Neuronal stem cell (in vitro differentiated cells): Measurements from ENCODE around the gene BRPF1. TPM values are rescaled to one million over a fixed set of nuclear protein-coding genes. Genes with fewer than 3 reads are reported as not detected.

ENCODE experiments used
- DNase-seq: peaks from one replicate; pipeline ENCODE4 v3.0.0-alpha.2; 2013; ENCODE audit warnings: low spot score
- H2AFZ ChIP-seq: one replicate; pipeline ENCODE4 v1.6.1; 2013; ENCODE audit warnings: mild to moderate bottlenecking, low read length, inconsistent platforms
- H2AK5ac ChIP-seq: 2 replicates; pipeline ENCODE4 v1.6.1; 2013; ENCODE audit warnings: low read depth, mild to moderate bottlenecking, inconsistent platforms, low read length, moderate library complexity, mixed read lengths
- H2BK120ac ChIP-seq: 2 replicates; pipeline ENCODE4 v1.6.1; 2013; ENCODE audit warnings: low read depth, mild to moderate bottlenecking, inconsistent platforms, low read length, moderate library complexity, mixed read lengths
- H2BK12ac ChIP-seq: one replicate; pipeline ENCODE4 v1.6.1; 2013; ENCODE audit warnings: low read length, inconsistent platforms
- H2BK15ac ChIP-seq: 2 replicates; pipeline ENCODE4 v1.6.1; 2013; ENCODE audit warnings: mild to moderate bottlenecking, low read length, inconsistent platforms, mixed read lengths
- H2BK5ac ChIP-seq: one replicate; pipeline ENCODE4 v1.6.1; 2013; ENCODE audit warnings: inconsistent platforms, mild to moderate bottlenecking, low read length, moderate library complexity
- H3K14ac ChIP-seq: one replicate; pipeline ENCODE4 v1.6.1; 2013; ENCODE audit warnings: low read length, inconsistent platforms
- H3K18ac ChIP-seq: 2 replicates; pipeline ENCODE4 v1.6.1; 2013; ENCODE audit warnings: low read length, inconsistent platforms
- H3K23ac ChIP-seq: 2 replicates; pipeline ENCODE4 v1.6.1; 2013; ENCODE audit warnings: low read depth, mild to moderate bottlenecking, mixed read lengths, low read length, inconsistent platforms; ENCODE audit not compliant: poor library complexity
- H3K27ac ChIP-seq: replicated peaks from 3 replicates; pipeline ENCODE4 v1.5.1; 2013; ENCODE audit warnings: low read length, inconsistent platforms
- H3K27me3 ChIP-seq, 3 experiments: 2 replicates each; pipeline ENCODE4 v1.6.1; 2013; ENCODE audit warnings: low read length in 3 of 3, mild to moderate bottlenecking in 2 of 3, inconsistent platforms in 1 of 3, low read depth in 1 of 3, mixed read lengths in 1 of 3, moderate library complexity in 1 of 3; ENCODE audit not compliant: control insufficient read depth in 3 of 3, insufficient read depth in 3 of 3
- H3K36me3 ChIP-seq, 2 donors: replicated peaks in 1 of 2; 2 replicates each; pipeline ENCODE4 v1.6.1; 2013; ENCODE audit warnings: low read length in 2 of 2; ENCODE audit not compliant: control insufficient read depth in 2 of 2, insufficient read depth in 2 of 2
- H3K4ac ChIP-seq: 2 replicates; pipeline ENCODE4 v1.6.1; 2013; ENCODE audit warnings: inconsistent platforms, mild to moderate bottlenecking, low read length, moderate library complexity
- H3K4me1 ChIP-seq, 2 donors: 1 replicate in 1 of 2; 2 replicates in 1 of 2; pipeline ENCODE4 v1.6.1; 2013; ENCODE audit warnings: low read length in 2 of 2, low read depth in 1 of 2; ENCODE audit not compliant: control insufficient read depth in 2 of 2, insufficient read depth in 1 of 2
- H3K4me2 ChIP-seq: one replicate; pipeline ENCODE4 v1.6.1; 2013; ENCODE audit warnings: mild to moderate bottlenecking, low read length, inconsistent platforms; ENCODE audit not compliant: insufficient read depth, poor library complexity, severe bottlenecking
- H3K4me3 ChIP-seq, 2 donors: 2 replicates each; pipeline ENCODE4 v1.5.1; 2013; ENCODE audit warnings: low read length in 2 of 2, mild to moderate bottlenecking in 2 of 2, inconsistent platforms in 1 of 2, moderate library complexity in 1 of 2
- H3K79me1 ChIP-seq: one replicate; pipeline ENCODE4 v1.6.1; 2013; ENCODE audit warnings: low read depth, mild to moderate bottlenecking, inconsistent platforms, low read length, moderate library complexity
- H3K9ac ChIP-seq: one replicate; pipeline ENCODE4 v1.6.1; 2013; ENCODE audit warnings: mild to moderate bottlenecking, low read depth, low read length, inconsistent platforms; ENCODE audit not compliant: poor library complexity
- H3K9me3 ChIP-seq, 2 donors: replicated peaks in 1 of 2; 2 replicates each; pipeline versions ENCODE3 to v1.6.1; 2013; ENCODE audit warnings: low read length in 2 of 2, mild to moderate bottlenecking in 2 of 2, inconsistent platforms in 1 of 2, low read depth in 1 of 2, mixed read lengths in 1 of 2, moderate library complexity in 1 of 2; ENCODE audit not compliant: control insufficient read depth in 2 of 2, insufficient read depth in 1 of 2
- H4K8ac ChIP-seq: one replicate; pipeline ENCODE4 v1.6.1; 2013; ENCODE audit warnings: low read depth, mild to moderate bottlenecking, inconsistent platforms, low read length, moderate library complexity
- H4K91ac ChIP-seq: one replicate; pipeline ENCODE4 v1.6.1; 2013; ENCODE audit warnings: low read length, low read depth, mild to moderate bottlenecking, inconsistent platforms; ENCODE audit not compliant: poor library complexity
- WGBS, 2 donors: extraction: QIAGEN DNeasy Blood & Tissue Kit; methylation state at CpG; one replicate each; pipeline ENCODE4 v1.1.7; 2013; ENCODE audit warnings: missing lambda C conversion rate in 2 of 2, mixed read lengths in 1 of 2; ENCODE audit not compliant: insufficient read length in 2 of 2, insufficient replicate concordance in 1 of 2; ENCODE audit errors: extremely low coverage in 2 of 2; 5-methylcytosine and 5-hydroxymethylcytosine counted together
- polyA plus RNA-seq, 2 experiments: library from polyadenylated mRNA; stranded (reverse); fragments of 200-250 nt; gene quantifications; one replicate each; pipeline ENCODE4 v1.2.3, GENCODE V29; 2013

The BRPF1 gene
- polyA plus RNA-seq (2013, experiment 1 of 2): 8.1 TPM
- polyA plus RNA-seq (2013, experiment 2 of 2): 8.2 TPM

GRCh38 chr3:9731206-9732079, at the start of gene BRPF1:
TSS of gene BRPF1 (plus strand) at chr3:9731735. CDS start at chr3:9734141, 2,406 bp downstream.
- Histone ChIP-seq H3K4ac (no peak within 1 kb of the TSS), H3K27ac (peak within 1 kb of the TSS; percentile 93), H3K9ac (peak within 1 kb of the TSS; percentile 95), H2BK12ac (peak within 1 kb of the TSS; percentile 42), H2BK15ac (no peak within 1 kb of the TSS), H3K14ac (peak within 1 kb of the TSS; percentile 79), H3K23ac (peak within 1 kb of the TSS; percentile 80), H3K79me1 (peaks cover 16% of the 10 kb centered on the region), H4K8ac (peak within 1 kb of the TSS; percentile 53), H2AFZ (peak within 1 kb of the TSS; percentile 100), H3K36me3 (peaks cover 16 to 35% of the 10 kb centered on the region in 2 donors), H3K9me3 (no peaks in the 10 kb centered on the region), H3K27me3 (peaks cover 0 to 4% (median 0%) of the 10 kb centered on the region in 3 experiments), H2BK120ac (no peak within 1 kb of the TSS), H2BK5ac (no peak within 1 kb of the TSS), H3K4me2 (peak within 1 kb of the TSS; percentile 95), H2AK5ac (peak within 1 kb of the TSS; percentile 70), H3K4me1 (peaks cover 7 to 12% of the 10 kb centered on the region in 2 donors), H3K18ac (peak within 1 kb of the TSS; percentile 97), H3K4me3 (peak within 1 kb of the TSS; percentile 93 to 98), H4K91ac (no peak within 1 kb of the TSS)
- DNase-seq: peak; percentile 99
- no CpG with 5 or more reads among the region's 88 CpGs for WGBS, 2 donors

GRCh38 chr3:9682096-9682495, 49.4 kb upstream of the BRPF1 start:
- H3K36me3 ChIP-seq: peaks cover 39 to 92% of the 10 kb centered on the region in 2 donors
- no peak overlapping the region for H3K14ac ChIP-seq
- no peak overlapping the region for H2AK5ac ChIP-seq
- H3K4me2 ChIP-seq: no peak overlapping the region
- no peak overlapping the region for H3K27ac ChIP-seq
- H3K4ac ChIP-seq: no peak overlapping the region
- H4K91ac ChIP-seq: no peak overlapping the region
- H3K4me3 ChIP-seq: no peak overlapping the region
- no peak overlapping the region for H2AFZ ChIP-seq
- no peaks in the 10 kb centered on the region for H3K79me1 ChIP-seq
- H3K18ac ChIP-seq: no peak overlapping the region
- no peak overlapping the region for H2BK15ac ChIP-seq
- no peak overlapping the region for H2BK120ac ChIP-seq
- no peaks in the 10 kb centered on the region for H3K4me1 ChIP-seq
- H2BK12ac ChIP-seq: no peak overlapping the region
- H2BK5ac ChIP-seq: no peak overlapping the region
- H3K9ac ChIP-seq: no peak overlapping the region
- H3K9me3 ChIP-seq: no peaks in the 10 kb centered on the region
- H3K27me3 ChIP-seq: no peaks in the 10 kb centered on the region
- WGBS, 2 donors: no CpG with 5 or more reads among the region's 6 CpGs
- H4K8ac ChIP-seq: no peak overlapping the region
- no peak for DNase-seq
- peak overlapping the region; percentile 47 for H3K23ac ChIP-seq

- no peak overlapping the region for H2BK15ac ChIP-seq
- no peaks in the 10 kb centered on the region for H3K27me3 ChIP-seq
- H3K14ac ChIP-seq: no peak overlapping the region
- no peak overlapping the region for H3K4me3 ChIP-seq
- H2BK120ac ChIP-seq: no peak overlapping the region
- H3K4me1 ChIP-seq: no peaks in the 10 kb centered on the region
- H2BK12ac ChIP-seq: no peak overlapping the region
- H3K79me1 ChIP-seq: no peaks in the 10 kb centered on the region
- DNase-seq: no peak
- no CpG with 5 or more reads among the region's 3 CpGs for WGBS, 2 donors
- H3K4me2 ChIP-seq: no peak overlapping the region
- H3K36me3 ChIP-seq: peaks cover 39 to 91% of the 10 kb centered on the region in 2 donors
- H3K9ac ChIP-seq: no peak overlapping the region
- no peak overlapping the region for H3K18ac ChIP-seq
- no peak overlapping the region for H4K91ac ChIP-seq
- no peak overlapping the region for H2AFZ ChIP-seq
- no peak overlapping the region for H4K8ac ChIP-seq
- H3K23ac ChIP-seq: no peak overlapping the region
- H3K9me3 ChIP-seq: no peaks in the 10 kb centered on the region
- no peak overlapping the region for H2BK5ac ChIP-seq
- no peak overlapping the region for H3K27ac ChIP-seq
- H3K4ac ChIP-seq: no peak overlapping the region
- H2AK5ac ChIP-seq: no peak overlapping the region
These were observed 48.1 kb upstream of the BRPF1 start for GRCh38 chr3:9683426-9683825.

- Histone ChIP-seq H2AK5ac (no peak overlapping the region), H3K4me2 (no peak overlapping the region), H3K9me3 (no peaks in the 10 kb centered on the region), H2BK12ac (no peak overlapping the region), H3K36me3 (peaks cover 43 to 92% of the 10 kb centered on the region in 2 donors), H3K18ac (no peak overlapping the region), H2BK5ac (no peak overlapping the region), H3K9ac (no peak overlapping the region), H2BK120ac (no peak overlapping the region), H3K27ac (no peak overlapping the region), H2BK15ac (no peak overlapping the region), H3K4me1 (no peaks in the 10 kb centered on the region), H3K23ac (no peak overlapping the region), H3K4me3 (no peak overlapping the region), H4K8ac (no peak overlapping the region), H3K27me3 (no peaks in the 10 kb centered on the region), H3K79me1 (no peaks in the 10 kb centered on the region), H3K4ac (no peak overlapping the region), H2AFZ (no peak overlapping the region), H3K14ac (no peak overlapping the region), H4K91ac (no peak overlapping the region)
- DNase-seq: no peak
- no CpG with 5 or more reads among the region's 18 CpGs for WGBS, 2 donors
These were observed 46.1 kb upstream of the BRPF1 start for GRCh38 chr3:9685216-9686049.
